HG02759 (cell line): Measurements from ENCODE around the gene SLC25A14.

ENCODE experiments used
- ATAC-seq: cut with Tn5 transposase; IDR thresholded peaks from one replicate; pipeline ENCODE4 v1.9.1; 2021; ENCODE audit warnings: mild to moderate bottlenecking, moderate library complexity; ENCODE audit not compliant: unreplicated experiment

SLC25A14 gene

DNA sequence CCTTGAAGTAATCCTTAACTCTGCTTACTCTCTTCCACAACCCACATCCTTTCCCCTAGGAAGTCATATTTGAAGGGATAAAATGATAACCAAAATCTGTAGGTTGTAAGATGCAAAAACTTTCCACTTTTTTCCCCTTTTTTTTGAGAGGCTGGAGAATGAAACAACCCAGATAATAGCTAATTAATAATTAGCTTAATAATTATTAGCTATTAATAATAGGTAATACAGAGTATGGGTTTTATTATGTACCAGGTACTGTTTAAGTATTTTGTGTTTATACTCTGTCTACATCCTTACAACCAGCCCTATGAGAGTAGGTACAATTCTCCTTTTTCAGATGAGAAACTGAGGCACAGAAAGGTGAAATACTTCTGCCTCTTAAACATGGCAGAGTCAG lies 36.4 kb downstream of the SLC25A14 start:
- no peak for ATAC-seq

DNA sequence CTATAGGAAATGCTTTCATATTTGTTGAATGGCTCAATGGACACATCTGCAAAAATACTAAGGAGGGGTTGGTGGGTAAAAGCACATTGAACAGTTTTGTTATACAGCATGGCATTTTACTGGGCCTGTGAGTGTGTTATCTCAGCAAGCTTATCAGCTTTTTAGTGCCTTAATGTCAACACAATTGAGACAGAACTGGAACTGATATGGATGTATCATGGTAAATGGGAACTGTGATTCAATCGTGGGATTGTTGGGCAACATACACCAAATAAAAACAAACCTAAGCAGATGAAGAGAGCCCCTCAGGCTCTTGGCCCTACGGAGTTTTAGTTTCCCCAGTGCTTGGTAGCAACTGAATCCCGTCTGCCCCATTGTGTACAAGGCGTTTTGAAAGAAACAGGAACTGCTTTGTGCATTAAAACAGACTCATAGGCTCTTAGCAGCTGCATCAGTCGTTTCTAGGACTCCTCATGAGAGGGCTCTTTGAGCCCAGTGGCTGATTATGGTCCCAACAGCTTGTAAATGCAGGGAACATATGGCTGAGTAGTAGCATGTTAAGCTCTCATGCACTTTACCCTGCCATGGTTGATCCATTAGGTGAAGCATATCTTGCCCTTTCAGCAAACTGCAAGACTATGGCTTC lies 38.4 kb downstream of the SLC25A14 start:
- no peak for ATAC-seq

DNA sequence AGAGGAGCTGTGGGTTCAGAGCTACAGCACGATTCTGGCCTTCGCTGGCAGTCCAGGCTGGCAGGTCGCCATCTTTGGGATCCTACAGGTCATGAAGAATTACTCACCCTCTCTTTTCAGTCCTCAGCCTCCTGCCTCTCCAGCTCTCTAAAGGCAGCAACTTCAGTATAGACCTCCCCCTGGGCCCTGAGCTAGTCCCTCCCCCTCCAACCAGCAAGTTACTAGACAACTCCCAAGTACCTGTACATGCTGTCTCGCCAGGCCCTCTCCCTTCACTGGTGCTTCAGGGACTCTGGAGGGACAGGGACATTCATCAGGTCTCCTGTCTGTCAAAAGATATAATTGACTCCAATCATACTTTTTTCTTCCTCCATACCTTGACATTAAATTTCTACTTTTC lies 45.8 kb downstream of the SLC25A14 start, which contains the start of gene GPR119:
GPR119 (minus strand) TSS at position 155 of the 400 bp plus-strand sequence. CDS start 227 bp downstream, outside the sequence.
- no peak for ATAC-seq

DNA sequence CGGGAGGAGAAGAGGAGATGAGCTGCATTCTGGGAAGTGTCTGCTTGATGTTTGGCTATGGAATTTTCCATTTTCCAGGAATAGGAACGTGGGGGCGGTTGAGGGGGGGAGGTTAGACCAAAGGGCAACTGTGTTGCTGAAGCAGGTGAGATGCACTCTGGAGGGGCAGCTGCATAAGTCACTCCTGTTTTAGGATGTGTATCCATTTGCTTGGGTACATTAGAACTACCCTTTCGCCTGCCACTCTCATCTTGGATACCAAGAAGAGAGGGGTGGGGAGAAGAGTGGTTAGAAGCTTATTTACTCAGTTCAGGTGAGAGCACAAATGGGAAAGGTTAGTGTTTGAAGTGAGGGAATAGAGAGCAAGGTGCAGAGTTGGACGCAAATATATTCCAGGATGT lies 46.7 kb downstream of the SLC25A14 start:
- ATAC-seq = no peak

DNA sequence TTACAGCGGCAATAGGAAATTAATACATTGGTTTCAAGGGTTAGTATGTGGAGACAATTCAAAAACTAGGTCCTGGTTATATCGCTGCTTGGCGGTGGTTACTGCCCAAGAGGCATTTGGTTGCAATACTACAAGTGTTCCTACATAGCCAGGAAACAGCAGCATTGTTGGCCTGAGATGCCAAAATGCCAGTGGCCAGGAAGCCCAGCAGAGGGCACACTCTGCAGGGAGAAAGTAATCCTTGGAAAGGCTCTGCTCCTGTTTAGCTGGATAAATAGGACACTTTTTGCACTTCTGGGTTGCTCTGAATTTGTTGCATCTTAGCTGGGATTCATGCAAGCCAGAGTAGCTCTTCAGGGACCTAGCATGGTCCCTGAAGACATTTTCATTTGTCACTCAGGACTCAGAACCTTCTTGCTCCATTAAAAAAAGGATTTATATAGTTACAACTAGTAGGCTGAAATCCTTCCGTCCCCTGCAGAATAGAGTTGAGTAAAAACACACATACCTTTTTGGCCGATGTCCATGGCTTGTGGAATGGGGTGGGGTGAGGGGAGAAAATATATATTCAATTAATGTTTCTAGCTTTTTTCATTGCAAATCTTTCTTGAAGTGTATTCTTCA lies 53.8 kb downstream of the SLC25A14 start:
- ATAC-seq = no peak

DNA sequence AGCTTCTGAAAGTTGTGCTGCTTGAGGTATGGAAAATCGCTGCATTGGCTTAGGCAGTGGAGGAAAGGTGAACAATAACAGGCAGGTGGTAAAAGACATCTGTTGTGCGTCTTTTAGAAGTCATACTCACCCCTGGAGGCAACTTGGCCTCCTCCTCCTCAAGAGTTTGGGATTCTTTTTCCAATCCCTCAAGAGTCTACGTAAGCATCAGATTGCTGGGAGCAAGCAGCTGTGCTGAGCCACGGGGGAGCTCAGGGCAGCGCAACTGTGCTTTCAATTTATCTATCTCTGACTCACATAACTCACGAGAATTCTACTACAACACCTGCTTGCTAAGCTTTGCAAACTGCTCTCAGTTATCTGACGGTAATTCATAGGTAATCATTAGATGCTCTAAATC lies 55.6 kb downstream of the SLC25A14 start:
- ATAC-seq = no peak

DNA sequence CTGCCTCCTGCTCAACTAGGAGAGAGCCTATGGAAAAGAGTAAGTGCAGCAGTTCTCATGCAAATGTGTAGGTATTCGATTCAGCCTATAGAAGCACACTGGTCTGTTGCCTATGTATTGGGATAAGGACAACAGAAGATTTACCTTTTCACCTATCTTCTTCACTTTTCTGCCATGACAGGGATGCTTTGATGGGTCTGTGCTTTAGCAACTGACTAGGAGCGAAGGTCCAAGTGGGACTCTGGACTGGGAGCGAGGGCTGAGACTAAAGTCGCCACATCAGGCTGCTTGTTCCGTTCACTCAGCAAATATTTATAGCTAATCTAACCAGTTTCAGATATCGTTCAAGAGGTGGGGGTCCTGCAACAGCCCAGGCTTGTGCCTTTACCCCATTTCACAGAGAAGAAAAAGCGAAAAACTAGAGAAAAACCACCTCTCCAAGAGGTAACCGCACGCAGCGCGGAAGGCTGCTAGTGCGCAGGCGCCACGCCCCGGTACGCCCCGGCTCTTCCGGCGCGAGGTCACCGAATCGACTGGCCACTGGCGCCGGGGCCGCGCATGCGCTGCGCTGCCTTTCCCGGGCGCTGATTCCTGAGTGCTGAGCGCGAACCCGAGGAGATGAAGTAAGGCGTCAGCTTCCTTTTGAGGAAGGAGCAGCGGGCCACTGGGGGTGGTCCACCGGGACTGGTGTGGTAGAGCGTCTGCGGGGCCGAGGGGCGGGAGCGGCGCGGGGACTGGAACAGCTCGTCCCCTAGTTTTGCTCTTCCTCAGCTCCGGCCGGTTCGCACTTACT lies 61.9 kb downstream of the SLC25A14 start, which contains the start of gene RBMX2:
RBMX2 (plus strand) TSS at position 573 of the 793 bp plus-strand sequence; CDS start at position 619, 46 bp downstream.
- peak; percentile 98 for ATAC-seq

DNA sequence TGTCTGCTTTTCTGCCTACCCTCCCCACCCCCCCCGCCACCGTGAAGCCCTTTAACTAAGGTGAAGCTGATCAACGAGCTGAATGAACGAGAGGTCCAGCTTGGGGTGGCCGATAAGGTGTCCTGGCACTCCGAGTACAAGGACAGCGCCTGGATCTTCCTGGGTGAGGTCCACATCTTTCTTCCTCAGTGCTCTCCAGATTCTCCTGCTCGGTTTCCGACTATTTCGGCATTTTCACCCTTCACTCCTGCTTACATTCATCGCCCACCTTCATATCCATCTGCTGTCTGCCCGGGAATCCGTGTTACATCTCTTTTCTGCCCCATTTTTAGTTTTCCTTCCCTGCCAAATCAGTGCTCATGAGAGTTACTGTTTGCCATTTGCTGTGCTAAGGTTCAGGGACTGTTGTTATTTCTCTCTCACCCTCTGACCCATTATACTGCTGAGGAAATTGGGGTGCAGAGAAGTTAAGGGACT lies 62.5 kb downstream of the SLC25A14 start:
- no peak for ATAC-seq

DNA sequence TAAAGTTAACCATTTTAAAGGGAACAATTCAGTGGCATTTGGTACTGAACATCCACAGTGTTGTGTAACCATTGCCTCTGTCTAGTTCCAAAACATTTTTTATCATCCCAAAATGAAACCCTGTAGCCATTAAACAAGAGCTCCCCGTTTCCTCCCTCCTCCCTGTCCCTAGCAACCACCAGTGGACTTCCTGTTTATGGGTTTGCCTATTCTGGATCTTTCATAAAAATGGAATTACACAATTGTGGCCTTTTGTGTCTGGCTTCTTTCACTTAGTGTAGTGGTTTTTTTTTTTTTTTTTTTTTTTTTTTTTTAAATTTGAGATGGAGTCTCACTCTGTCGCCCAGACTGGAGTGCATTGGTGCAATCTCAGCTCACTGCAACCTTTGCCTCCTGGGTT lies 73.7 kb downstream of the SLC25A14 start:
- no peak for ATAC-seq

DNA sequence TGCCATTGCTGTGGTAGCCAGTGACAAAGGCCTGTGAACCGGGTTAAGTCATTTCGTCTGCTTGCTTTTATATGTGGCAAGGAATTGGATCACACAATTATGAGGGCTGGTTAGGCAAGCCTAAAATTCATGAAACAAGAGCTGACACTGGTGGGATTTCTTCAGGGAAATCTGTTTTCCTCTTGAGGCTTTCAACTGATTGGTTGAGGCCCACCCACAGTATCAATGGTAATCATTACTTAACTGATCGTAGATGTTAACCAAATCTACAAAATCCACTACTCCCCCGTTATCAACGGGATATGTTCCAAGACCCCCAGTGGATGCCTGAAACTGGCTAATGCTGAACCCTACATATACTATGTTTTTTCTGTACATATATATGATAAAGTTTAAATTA lies 75.1 kb downstream of the SLC25A14 start:
- no peak for ATAC-seq

DNA sequence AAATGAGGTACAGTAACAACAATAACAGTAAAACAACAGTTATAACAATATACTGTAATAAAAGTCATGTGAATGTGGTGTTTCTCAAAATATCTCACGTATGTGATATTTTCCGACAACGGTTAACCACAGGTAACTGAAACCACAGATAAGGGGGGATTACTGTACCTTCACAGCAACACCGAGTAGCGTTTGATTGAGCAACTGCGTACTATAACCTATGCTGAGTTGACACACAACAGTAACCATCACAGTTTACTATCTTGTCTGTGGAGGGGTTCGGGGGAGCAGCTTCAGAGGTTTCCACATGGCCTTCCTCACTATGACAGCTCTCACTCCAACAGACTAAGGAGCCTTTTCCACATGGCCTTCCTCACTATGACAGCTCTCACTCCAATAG lies 75.5 kb downstream of the SLC25A14 start:
- ATAC-seq = no peak

DNA sequence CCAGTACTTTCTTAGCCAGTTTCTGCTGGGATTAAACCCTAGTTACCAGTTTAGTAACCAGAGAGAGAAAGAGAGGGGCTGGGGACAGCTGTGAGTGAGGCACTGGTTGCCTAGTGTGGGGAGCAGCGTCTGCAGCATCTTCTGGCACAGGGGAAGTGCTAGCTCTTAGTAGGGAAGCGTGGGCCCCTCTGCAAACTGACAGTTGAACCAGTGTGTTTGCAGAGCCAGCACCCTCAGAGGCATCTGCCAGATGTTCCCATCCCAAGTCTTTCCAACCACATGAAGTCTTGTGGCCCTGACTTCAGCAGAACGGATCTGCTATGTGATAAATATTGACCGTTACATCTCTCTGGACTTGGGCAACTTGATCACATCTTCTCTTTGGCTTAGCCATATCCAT lies 77.1 kb downstream of the SLC25A14 start:
- ATAC-seq = no peak

DNA sequence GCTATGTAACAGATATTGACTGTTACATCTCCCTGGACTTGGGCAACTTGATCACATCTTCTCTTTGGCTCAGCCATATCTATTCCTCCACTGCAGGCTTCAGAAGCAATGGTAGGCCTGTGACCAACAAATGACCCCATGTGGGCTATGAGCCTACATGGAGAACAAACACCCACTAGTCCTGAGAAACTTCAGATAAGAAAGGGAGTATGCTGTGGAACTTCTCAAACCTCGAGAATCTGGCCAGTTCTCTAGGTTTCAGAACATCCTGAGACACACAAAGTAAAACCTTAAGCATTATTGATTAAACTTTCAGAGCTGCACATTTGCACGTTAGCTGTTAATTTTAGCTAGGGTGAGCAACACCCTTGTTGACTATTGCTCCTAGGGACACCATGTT lies 78.3 kb downstream of the SLC25A14 start:
- peak; percentile 48 for ATAC-seq

DNA sequence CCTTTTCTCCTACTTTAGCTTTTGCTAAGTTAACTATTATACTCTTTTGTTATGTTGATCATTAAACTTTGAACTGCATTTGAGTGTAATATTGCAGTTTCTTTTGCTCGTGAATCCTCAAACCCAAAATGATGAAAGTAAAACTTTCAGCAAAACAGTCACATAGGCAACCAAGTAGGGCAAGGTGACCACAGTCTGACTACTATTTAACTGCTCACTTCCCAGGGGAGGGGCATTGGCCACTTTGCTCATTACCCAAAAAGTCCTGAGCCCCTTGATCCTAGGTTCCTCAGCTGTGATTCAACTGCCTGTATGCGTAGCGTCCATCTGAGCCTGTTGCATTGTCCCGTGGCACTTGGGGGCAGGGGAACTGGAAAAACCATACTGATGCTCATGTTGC lies 79.0 kb downstream of the SLC25A14 start:
- ATAC-seq = peak; percentile 43

DNA sequence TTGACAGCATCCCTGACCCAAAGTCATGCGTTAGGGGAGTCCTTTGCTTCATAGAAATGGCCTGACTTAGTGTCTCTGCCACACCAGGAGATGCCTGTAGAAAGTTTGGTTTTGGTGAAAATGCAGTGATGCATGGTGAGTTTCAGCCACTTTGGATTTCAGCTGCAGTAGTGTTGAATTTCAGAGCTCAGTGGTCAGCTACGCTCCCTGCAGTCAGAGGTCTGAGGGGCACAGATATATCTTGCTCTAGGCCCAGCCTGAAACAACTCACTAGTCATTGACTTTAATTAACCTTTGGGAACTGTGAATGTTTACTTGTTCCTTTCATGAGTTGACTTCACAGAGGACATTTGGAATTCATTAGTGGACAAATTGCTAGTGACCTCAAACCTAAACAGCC lies 79.5 kb downstream of the SLC25A14 start:
- no peak for ATAC-seq
